NCI-H526 (cell line): ENCODE data around the gene SLC9C1.

Experiments used
- DNase-seq, 2 experiments: peaks; one replicate each; lab custom pipeline; 2025; lab: John Stamatoyannopoulos, UW

The SLC9C1 gene

GRCh38 chr3:112131111-112131510, 162.9 kb downstream of the SLC9C1 start:
- no peak for DNase-seq

GRCh38 chr3:112130638-112130993, 163.4 kb downstream of the SLC9C1 start:
- DNase-seq = no peak

GRCh38 chr3:112129925-112130637, 163.9 kb downstream of the SLC9C1 start:
- no peak for DNase-seq

- no peak for DNase-seq
These were observed 164.9 kb downstream of the SLC9C1 start for GRCh38 chr3:112128843-112129727.

GRCh38 chr3:112127522-112128494, 166.2 kb downstream of the SLC9C1 start:
- DNase-seq = no peak

GRCh38 chr3:112126511-112126911, 167.5 kb downstream of the SLC9C1 start:
- no peak for DNase-seq

- no peak for DNase-seq
These were observed 169.0 kb downstream of the SLC9C1 start for GRCh38 chr3:112124907-112125607.

- DNase-seq = no peak
These were observed 170.5 kb downstream of the SLC9C1 start for GRCh38 chr3:112123548-112123947.

- no peak for DNase-seq
These were observed 171.1 kb downstream of the SLC9C1 start for GRCh38 chr3:112122870-112123269.

- DNase-seq = no peak
These were observed 172.2 kb downstream of the SLC9C1 start for GRCh38 chr3:112121577-112122547.

- no peak for DNase-seq
These were observed 173.8 kb downstream of the SLC9C1 start for GRCh38 chr3:112119962-112120836.

- no peak for DNase-seq
These were observed 176.0 kb downstream of the SLC9C1 start for GRCh38 chr3:112117841-112118571.

- no peak for DNase-seq
These were observed 176.6 kb downstream of the SLC9C1 start for GRCh38 chr3:112117415-112117814.

GRCh38 chr3:112116748-112117186, 177.2 kb downstream of the SLC9C1 start:
- no peak for DNase-seq

GRCh38 chr3:112115806-112116383, 178.1 kb downstream of the SLC9C1 start:
- no peak for DNase-seq

- DNase-seq = no peak
These were observed 178.8 kb downstream of the SLC9C1 start for GRCh38 chr3:112115161-112115739.

- DNase-seq = no peak
These were observed 179.3 kb downstream of the SLC9C1 start for GRCh38 chr3:112114576-112115160.
